ENCODE measurements around the gene CBFA2T2. TPM values are rescaled to one million over a fixed set of nuclear protein-coding genes. Genes with fewer than 3 reads are reported as not detected.

Gene CBFA2T2
- total RNA-seq, 3 donors from 2014 or later (not counting 1 experiment from before 2014, with no cell fraction given): 16.5 to 27.5 (median 18.5) TPM

GRCh38 chr20:33545763-33546162 lies 55.9 kb downstream of the CBFA2T2 start:
- Mint-ChIP-seq H3K36me3 (no peaks in the 10 kb centered on the region), H3K27ac (no peak overlapping the region), H3K9me3 (no peaks in the 10 kb centered on the region), H3K4me3 (no peak overlapping the region), H3K27me3 (ENCODE audit: low read depth in 2 of 2) (no peaks in the 10 kb centered on the region), H3K4me1 (peaks cover 0 to 8% of the 10 kb centered on the region in 2 donors)
- no peak for ATAC-seq
- intact Hi-C loops (cut with micrococcal nuclease): no loop called here
- Histone ChIP-seq H3K4me1 (ENCODE audit: control insufficient read depth, insufficient read depth, low read length) (no peaks in the 10 kb centered on the region), H3K27ac (ENCODE audit: low read length) (no peak overlapping the region), H3K9me3 (ENCODE audit: control insufficient read depth, insufficient read depth, low read length) (no peaks in the 10 kb centered on the region), H3K27me3 (ENCODE audit: control insufficient read depth, insufficient read depth, low read length) (no peaks in the 10 kb centered on the region), H3K36me3 (ENCODE audit: control insufficient read depth, insufficient read depth, low read length) (no peaks in the 10 kb centered on the region), H3K4me3 (ENCODE audit: low read length) (no peak overlapping the region)
- no peak for TF ChIP-seq CTCF (IDR thresholded peaks at IDR 0.05)
- DNase-seq: no peak

GRCh38 chr20:33549229-33549999 lies 59.5 kb downstream of the CBFA2T2 start:
- 93% methylated on average over 1 of the region's 2 CpGs for WGBS (ENCODE audit: insufficient coverage)
- Mint-ChIP-seq H3K27ac (no peak overlapping the region), H3K27me3 (ENCODE audit: low read depth in 2 of 2) (no peaks in the 10 kb centered on the region), H3K9me3 (no peaks in the 10 kb centered on the region), H3K36me3 (no peaks in the 10 kb centered on the region), H3K4me3 (no peak overlapping the region), H3K4me1 (peaks cover 6 to 13% of the 10 kb centered on the region in 2 donors)
- DNase-seq (no peak), ATAC-seq (no peak)
- no peak for TF ChIP-seq CTCF (IDR thresholded peaks at IDR 0.05)
- Histone ChIP-seq H3K27ac (ENCODE audit: low read length) (no peak overlapping the region), H3K4me3 (ENCODE audit: low read length) (no peak overlapping the region), H3K9me3 (ENCODE audit: control insufficient read depth, insufficient read depth, low read length) (no peaks in the 10 kb centered on the region), H3K27me3 (ENCODE audit: control insufficient read depth, insufficient read depth, low read length) (no peaks in the 10 kb centered on the region), H3K4me1 (ENCODE audit: control insufficient read depth, insufficient read depth, low read length) (peaks cover 4% of the 10 kb centered on the region), H3K36me3 (ENCODE audit: control insufficient read depth, insufficient read depth, low read length) (no peaks in the 10 kb centered on the region)
- intact Hi-C loops (cut with micrococcal nuclease): no loop called here

- no peak overlapping the region for H3K4me3 Mint-ChIP-seq
- no peaks in the 10 kb centered on the region for H3K27me3 ChIP-seq (ENCODE audit: control insufficient read depth, insufficient read depth, low read length)
- H3K27ac ChIP-seq (ENCODE audit: low read length): no peak overlapping the region
- DNase-seq: no peak
- TF ChIP-seq CTCF (IDR thresholded peaks at IDR 0.05): no peak
- 90% methylated on average over 1 of the region's 1 CpG for WGBS (ENCODE audit: insufficient coverage)
- H3K4me3 ChIP-seq (ENCODE audit: low read length): no peak overlapping the region
- H3K9me3 Mint-ChIP-seq: no peaks in the 10 kb centered on the region
- no peaks in the 10 kb centered on the region for H3K9me3 ChIP-seq (ENCODE audit: control insufficient read depth, insufficient read depth, low read length)
- peaks cover 11% of the 10 kb centered on the region for H3K4me1 ChIP-seq (ENCODE audit: control insufficient read depth, insufficient read depth, low read length)
- H3K36me3 ChIP-seq (ENCODE audit: control insufficient read depth, insufficient read depth, low read length): peaks cover 2% of the 10 kb centered on the region
- H3K36me3 Mint-ChIP-seq: no peaks in the 10 kb centered on the region
- peak overlapping the region; percentile 11 to 56 for H3K27ac Mint-ChIP-seq
- ATAC-seq: no peak
- no peaks in the 10 kb centered on the region for H3K27me3 Mint-ChIP-seq (ENCODE audit: low read depth in 2 of 2)
- peaks cover 18 to 28% of the 10 kb centered on the region in 2 donors for H3K4me1 Mint-ChIP-seq
- intact Hi-C loops (cut with micrococcal nuclease): no loop called here
These were observed 61.9 kb downstream of the CBFA2T2 start for GRCh38 chr20:33551778-33552177.

GRCh38 chr20:33552519-33552918 lies 62.6 kb downstream of the CBFA2T2 start:
- DNase-seq: no peak
- H3K4me3 ChIP-seq (ENCODE audit: low read length): no peak overlapping the region
- peak overlapping the region; percentile 11 to 56 for H3K27ac Mint-ChIP-seq
- no peaks in the 10 kb centered on the region for H3K9me3 Mint-ChIP-seq
- H3K27me3 Mint-ChIP-seq (ENCODE audit: low read depth in 2 of 2): no peaks in the 10 kb centered on the region
- no peak overlapping the region for H3K27ac ChIP-seq (ENCODE audit: low read length)
- no peaks in the 10 kb centered on the region for H3K36me3 Mint-ChIP-seq
- peaks cover 18 to 28% of the 10 kb centered on the region in 2 donors for H3K4me1 Mint-ChIP-seq
- no peak for TF ChIP-seq CTCF (IDR thresholded peaks at IDR 0.05)
- peaks cover 11% of the 10 kb centered on the region for H3K4me1 ChIP-seq (ENCODE audit: control insufficient read depth, insufficient read depth, low read length)
- no peaks in the 10 kb centered on the region for H3K9me3 ChIP-seq (ENCODE audit: control insufficient read depth, insufficient read depth, low read length)
- no peak for ATAC-seq
- no peaks in the 10 kb centered on the region for H3K27me3 ChIP-seq (ENCODE audit: control insufficient read depth, insufficient read depth, low read length)
- 72% methylated on average over 3 of the region's 3 CpGs for WGBS (ENCODE audit: insufficient coverage)
- peaks cover 4% of the 10 kb centered on the region for H3K36me3 ChIP-seq (ENCODE audit: control insufficient read depth, insufficient read depth, low read length)
- intact Hi-C loops (cut with micrococcal nuclease): no loop called here
- no peak overlapping the region for H3K4me3 Mint-ChIP-seq
